GM12878 (cell line): Measurements from ENCODE around the gene SUSD6. TPM values are rescaled to one million over a fixed set of nuclear protein-coding genes. Genes with fewer than 3 reads are reported as not detected.

Experiments used
- BCLAF1 ChIP-seq: fragments of 450-650 bp; IDR thresholded peaks from 2 replicates; pipeline ENCODE4 v1.6.1; 2017; ENCODE audit warnings: antibody characterized with exemption, mild to moderate bottlenecking, moderate library complexity
- CHD2 ChIP-seq: IDR thresholded peaks from 2 replicates; pipeline ENCODE4 v1.6.1; 2011; ENCODE audit warnings: low read depth, low read length, improper control_type of control experiment, borderline replicate concordance
- ETV6 ChIP-seq, 2 experiments: fragments of 450-650 bp in 1 of 2; IDR thresholded peaks in 1 of 2; conservative IDR thresholded peaks in 1 of 2; 2 replicates each; pipeline ENCODE4 v1.6.1; 2014; ENCODE audit warnings: antibody characterized with exemption in 1 of 2, borderline replicate concordance in 1 of 2, low read depth in 1 of 2, mild to moderate bottlenecking in 1 of 2, moderate library complexity in 1 of 2
- FOXK2 ChIP-seq: fragments of 450-650 bp; IDR thresholded peaks from 2 replicates; pipeline ENCODE4 v1.6.1; 2017; ENCODE audit warnings: mild to moderate bottlenecking, moderate library complexity
- HCFC1 ChIP-seq: fragments of 150-350 bp; IDR thresholded peaks from 2 replicates; pipeline ENCODE4 v1.6.1; 2014; ENCODE audit warnings: low read length
- HSF1 ChIP-seq: fragments of 150-350 bp; IDR thresholded peaks from 2 replicates; pipeline ENCODE4 v1.6.1; 2014; ENCODE audit warnings: mild to moderate bottlenecking, low read depth, low read length
- MEF2A ChIP-seq: IDR thresholded peaks from 2 replicates; pipeline ENCODE4 v1.6.1; 2011; ENCODE audit warnings: low read depth, mild to moderate bottlenecking, low read length, moderate library complexity; ENCODE audit not compliant: insufficient read depth
- NRF1 ChIP-seq: conservative IDR thresholded peaks from 2 replicates; pipeline ENCODE4 v1.6.1; 2011; ENCODE audit warnings: mild to moderate bottlenecking, low read depth, low read length, improper control_type of control experiment
- PBX3 ChIP-seq: IDR thresholded peaks from 2 replicates; pipeline ENCODE4 v1.6.1; 2011; ENCODE audit warnings: mild to moderate bottlenecking, low read depth, low read length, moderate library complexity; ENCODE audit not compliant: insufficient replicate concordance
- RCOR1 ChIP-seq: conservative IDR thresholded peaks from 2 replicates; pipeline ENCODE4 v1.6.1; 2012; ENCODE audit warnings: low read depth, low read length, improper control_type of control experiment
- RELB ChIP-seq: fragments of 450-650 bp; IDR thresholded peaks from 2 replicates; pipeline ENCODE4 v1.6.1; 2017; ENCODE audit warnings: low read depth, mild to moderate bottlenecking, moderate library complexity
- REST ChIP-seq: IDR thresholded peaks from 2 replicates; pipeline ENCODE4 v1.6.1; 2012; ENCODE audit warnings: mild to moderate bottlenecking, low read depth, low read length
- SMARCA5 ChIP-seq: fragments of 450-650 bp; IDR thresholded peaks from 2 replicates; pipeline ENCODE4 v1.6.1; 2017; ENCODE audit warnings: mild to moderate bottlenecking
- STAT3 ChIP-seq: IDR thresholded peaks from 2 replicates; pipeline ENCODE4 v1.6.1; 2011; ENCODE audit warnings: low read depth, low read length, improper control_type of control experiment
- TCF3 ChIP-seq: IDR thresholded peaks from 2 replicates; pipeline ENCODE4 v1.6.1; 2012; ENCODE audit warnings: low read depth, mild to moderate bottlenecking, low read length, borderline replicate concordance; ENCODE audit not compliant: insufficient read depth
- USF1 ChIP-seq: IDR thresholded peaks from 2 replicates; pipeline ENCODE4 v1.6.1; 2011; ENCODE audit warnings: borderline replicate concordance, low read depth, mild to moderate bottlenecking, moderate library complexity, mixed read lengths, low read length; ENCODE audit not compliant: insufficient read depth; ENCODE audit errors: extremely low read length
- polyA plus RNA-seq, 11 experiments: library from polyadenylated mRNA; depleted of rRNA in 4 of 11; unstranded in 6 of 11; stranded (reverse) in 5 of 11; fragments of >200 nt; fragmentation: Nextera tagmentation in 4 of 11; fragmentation: Illumina TruSeq in 1 of 11; extraction: Ambion mirVana in 4 of 11; extraction: Trizol in 1 of 11; gene quantifications; 1 replicate in 1 of 11; 2 replicates in 10 of 11; pipeline versions ENCODE4 v1.2.1 to v1.2.3, GENCODE V29; 2011 to 2016; ENCODE audit warnings: inconsistent platforms in 2 of 11, missing spikeins in 2 of 11, low read depth in 1 of 11
- total RNA-seq, 4 experiments: library from RNA; depleted of rRNA in 3 of 4; stranded (reverse); fragments of >200 nt in 3 of 4; fragmentation: Illumina TruSeq in 1 of 4; extraction: Trizol in 1 of 4; gene quantifications; 2 replicates each; pipeline versions ENCODE4 v1.2.1 to v1.2.3, GENCODE V29; 2013 to 2021

Gene SUSD6
- total and polyA plus RNA-seq, 10 of the 15 experiments (the other 5 are each of a cell fraction or from before 2014, with no cell fraction given) = 6.6 to 39.8 (median 20.2) TPM

- TF ChIP-seq MEF2A (0 out of 2 replicates have a peak, but pooled peaks have one; percentile 50), RELB (no peak), SMARCA5 (peak; percentile 85; the same call in 1 of the 2 replicates), PBX3 (no peak), NRF1 (no peak), HSF1 (no peak), HCFC1 (no peak; the same call in 1 of the 2 replicates), FOXK2 (no peak), TCF3 (no peak), BCLAF1 (no peak), STAT3 (no peak), USF1 (no peak), ETV6 (conservative IDR thresholded peaks at IDR 0.05 in 1 of 2, IDR thresholded peaks at IDR 0.05 in 1 of 2; ENCODE audit: borderline replicate concordance in 1 of 2, low read depth in 1 of 2) (no peak), REST (0 out of 2 replicates have a peak, but pooled peaks have one; percentile 5), CHD2 (no peak), RCOR1 (no peak)
Observed at GRCh38 chr14:69726761-69727511, 115.5 kb downstream of the SUSD6 start (continued).
